ENCODE measurements around the gene TRIM13.
"Not testable (repeated sequence)": the region's sequence is repeated elsewhere in the genome, so short reads cannot be mapped to it uniquely, and the experiment has no call there.

TRIM13 gene, protein sequence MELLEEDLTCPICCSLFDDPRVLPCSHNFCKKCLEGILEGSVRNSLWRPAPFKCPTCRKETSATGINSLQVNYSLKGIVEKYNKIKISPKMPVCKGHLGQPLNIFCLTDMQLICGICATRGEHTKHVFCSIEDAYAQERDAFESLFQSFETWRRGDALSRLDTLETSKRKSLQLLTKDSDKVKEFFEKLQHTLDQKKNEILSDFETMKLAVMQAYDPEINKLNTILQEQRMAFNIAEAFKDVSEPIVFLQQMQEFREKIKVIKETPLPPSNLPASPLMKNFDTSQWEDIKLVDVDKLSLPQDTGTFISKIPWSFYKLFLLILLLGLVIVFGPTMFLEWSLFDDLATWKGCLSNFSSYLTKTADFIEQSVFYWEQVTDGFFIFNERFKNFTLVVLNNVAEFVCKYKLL

DNA sequence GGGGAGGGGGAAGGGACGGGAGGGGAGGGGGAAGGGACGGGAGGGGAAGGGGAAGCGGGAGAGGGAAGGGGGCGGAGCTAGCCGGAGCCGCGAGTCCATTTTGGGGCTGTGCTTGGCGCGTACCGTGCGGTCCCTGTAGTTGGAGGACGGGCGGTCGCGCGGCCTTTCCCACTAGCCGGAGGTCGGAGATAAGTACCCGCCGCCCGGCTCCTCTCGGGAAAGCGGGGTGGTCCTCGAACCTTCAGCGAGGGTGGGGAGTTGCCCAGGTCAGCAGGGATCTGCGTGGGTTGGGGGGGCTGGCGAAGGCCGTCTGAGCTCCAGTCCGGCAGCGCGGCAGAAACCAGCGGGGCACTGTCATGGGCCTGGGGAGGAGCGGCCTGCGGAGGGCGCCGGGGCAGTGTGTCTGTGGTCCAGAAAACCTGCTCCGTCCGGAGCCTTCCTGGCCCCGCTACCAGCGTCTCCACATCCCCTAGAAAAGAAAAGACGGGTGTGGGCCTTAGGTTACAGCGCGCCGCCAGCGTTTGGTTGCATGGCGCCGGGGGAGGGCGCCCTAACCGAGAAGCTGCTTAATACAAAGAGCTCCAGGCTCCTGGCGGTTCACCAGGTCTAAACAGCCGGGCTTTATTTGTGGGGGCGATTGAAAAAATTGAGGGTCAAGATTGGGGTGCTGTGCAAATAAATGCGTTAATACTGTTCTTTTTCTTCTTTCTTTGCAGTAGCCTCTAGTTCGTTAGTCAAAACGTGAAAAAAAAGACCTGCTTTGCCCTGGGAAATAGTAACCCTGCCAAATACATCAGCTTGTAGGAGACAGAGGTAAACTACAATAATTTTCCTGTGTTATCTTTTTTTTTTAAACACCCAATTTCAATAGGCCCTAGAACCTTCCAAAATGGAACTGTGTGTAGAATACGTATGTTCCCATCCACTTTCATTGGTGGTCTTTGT lies at the start of gene TRIM13:
TRIM13 (plus strand) TSS at position 92 of the 945 bp plus-strand sequence. CDS start 14,899 bp downstream, outside the sequence.
- DNase-seq (ENCODE audit: low read depth in 2 of 2, low spot score in 1 of 2), result peak; percentile 58 to 68

DNA sequence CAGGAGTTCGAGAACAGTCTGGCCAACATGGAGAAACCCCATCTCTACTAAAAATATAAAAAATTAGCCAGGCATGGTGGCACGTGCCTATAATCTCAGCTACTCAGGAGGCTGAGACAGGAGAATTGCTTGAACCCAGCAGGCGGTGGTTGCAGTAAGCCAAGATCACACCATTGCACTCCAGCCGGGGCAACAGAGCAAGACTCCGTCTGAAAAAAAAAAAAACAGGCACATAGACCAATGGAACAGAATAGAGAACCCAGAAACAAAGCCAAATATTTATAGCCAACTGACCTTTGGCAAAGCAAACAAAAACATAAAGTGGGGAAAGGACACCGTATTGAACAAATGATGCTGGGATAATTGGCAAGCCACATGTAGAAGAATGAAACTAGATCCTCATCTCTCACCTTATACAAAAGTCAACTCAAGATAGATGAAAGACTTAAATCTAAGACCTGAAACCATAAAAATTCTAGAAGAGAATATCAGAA lies 48.0 kb upstream of the TRIM13 start:
- DNase-seq (ENCODE audit: low read depth in 2 of 2, low spot score in 1 of 2), result not testable (repeated sequence)

DNA sequence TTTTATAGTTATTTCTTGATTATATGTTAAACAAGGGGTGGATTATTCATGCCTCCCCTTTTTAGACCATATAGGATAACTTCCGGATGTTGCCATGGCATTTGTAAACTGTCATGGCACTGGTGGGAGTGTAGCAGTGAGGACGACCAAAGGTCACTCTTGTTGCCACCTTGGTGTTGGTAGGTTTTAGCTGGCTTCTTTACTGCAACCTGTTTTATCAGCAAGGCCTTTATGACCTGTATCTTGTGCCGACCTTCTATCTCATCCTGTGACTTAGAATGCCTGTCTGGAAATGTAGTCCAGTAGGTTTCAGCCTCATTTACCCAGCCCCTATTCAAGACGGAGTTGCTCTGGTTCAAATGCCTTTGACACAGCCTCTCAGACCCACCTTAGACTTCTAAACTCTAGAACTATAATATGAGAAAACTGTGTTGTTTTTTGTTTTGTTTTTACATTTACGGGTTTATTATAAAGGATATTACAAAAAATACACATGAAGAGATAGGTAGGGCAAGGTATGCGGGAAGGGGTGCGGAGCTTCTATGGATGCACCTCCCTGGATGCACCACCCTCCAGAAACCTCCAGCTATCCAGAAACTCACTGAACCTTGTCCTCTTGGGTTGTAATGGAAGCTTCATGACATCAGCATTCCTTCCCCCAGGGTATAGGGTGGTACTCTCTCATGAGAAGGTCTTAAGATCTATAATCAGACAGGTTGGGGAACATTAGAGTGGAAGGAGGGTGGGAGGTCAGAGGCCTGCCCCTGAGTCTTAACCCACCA lies 44.9 kb upstream of the TRIM13 start:
- no peak for DNase-seq (ENCODE audit: low read depth in 2 of 2, low spot score in 1 of 2)

DNA sequence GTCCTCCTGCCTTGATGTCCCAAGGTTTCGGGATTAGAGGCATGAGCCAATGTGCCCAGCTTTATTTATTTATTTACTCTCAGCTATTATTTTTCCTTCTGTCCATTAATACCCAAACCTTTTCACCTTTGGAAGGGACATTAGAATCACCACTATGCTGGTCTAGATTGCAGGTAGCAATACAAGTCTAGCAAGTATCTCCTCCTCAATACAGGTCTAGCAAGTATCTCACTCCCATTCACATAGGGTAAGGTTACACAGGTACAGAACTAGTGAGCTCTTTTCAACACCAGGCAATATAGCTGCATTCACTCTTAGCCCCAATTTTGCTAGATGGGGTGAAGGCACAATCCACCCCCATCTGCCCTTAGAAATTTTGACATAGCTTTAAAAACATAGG lies 43.3 kb upstream of the TRIM13 start:
- no peak for DNase-seq (ENCODE audit: low read depth in 2 of 2, low spot score in 1 of 2)

DNA sequence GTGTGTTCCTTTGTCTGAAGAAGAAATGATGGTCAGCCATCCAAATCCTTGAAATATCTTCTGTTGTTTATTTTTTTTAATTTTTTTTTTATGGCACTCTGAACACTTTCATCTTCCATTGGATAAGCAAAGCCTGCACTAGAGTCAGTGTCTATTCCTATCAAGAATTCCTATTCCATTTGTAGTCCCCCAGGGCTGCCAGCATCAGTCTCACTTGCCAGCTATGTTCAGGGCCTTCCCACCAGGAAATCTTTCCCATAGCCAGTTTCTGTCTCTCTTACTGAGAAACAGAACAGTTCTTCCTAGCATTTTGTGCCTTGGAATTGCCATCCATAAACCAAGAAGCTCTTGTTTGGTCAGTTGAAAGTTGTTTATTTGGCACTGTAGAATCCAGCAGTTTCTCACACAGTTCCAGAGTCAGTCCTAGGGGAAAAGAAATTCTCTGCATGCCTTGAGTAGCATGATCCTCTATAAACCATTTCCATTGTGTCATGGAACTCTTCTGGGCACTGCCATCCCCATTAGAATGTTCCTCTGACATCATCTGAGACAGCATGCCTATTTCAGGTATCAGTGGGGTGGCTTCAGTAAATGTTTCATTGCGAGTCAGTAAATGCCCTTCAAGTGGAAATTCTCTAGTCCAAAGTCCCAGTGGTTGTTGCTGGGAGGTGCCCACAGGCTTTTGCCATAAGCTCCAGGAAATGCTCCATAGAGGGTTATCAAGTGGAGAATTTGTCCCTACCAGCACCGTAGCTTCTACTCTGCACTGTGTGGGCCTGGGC lies 42.0 kb upstream of the TRIM13 start:
- no peak for DNase-seq (ENCODE audit: low read depth in 2 of 2, low spot score in 1 of 2)

DNA sequence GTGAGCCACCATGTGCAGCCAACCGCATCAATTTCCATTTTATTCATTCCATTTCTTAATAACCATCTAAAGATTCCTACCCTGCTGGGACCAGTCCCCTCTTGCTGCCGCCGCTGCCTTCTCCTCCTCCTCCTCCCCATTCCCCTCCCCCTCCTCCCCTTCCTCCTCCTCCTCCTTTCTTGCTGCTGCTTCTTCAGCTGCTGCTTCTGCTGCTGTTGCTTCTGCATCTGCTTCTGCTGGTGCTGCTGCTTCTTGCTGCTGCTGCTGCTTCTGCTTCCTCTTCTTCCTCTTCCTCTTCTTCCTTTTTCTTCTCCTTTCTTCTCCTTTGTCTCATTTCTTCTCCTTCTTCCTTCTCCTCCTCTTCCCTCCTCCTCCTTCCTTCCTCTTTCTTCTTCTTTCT lies 40.7 kb upstream of the TRIM13 start:
- no peak for DNase-seq (ENCODE audit: low read depth in 2 of 2, low spot score in 1 of 2)

DNA sequence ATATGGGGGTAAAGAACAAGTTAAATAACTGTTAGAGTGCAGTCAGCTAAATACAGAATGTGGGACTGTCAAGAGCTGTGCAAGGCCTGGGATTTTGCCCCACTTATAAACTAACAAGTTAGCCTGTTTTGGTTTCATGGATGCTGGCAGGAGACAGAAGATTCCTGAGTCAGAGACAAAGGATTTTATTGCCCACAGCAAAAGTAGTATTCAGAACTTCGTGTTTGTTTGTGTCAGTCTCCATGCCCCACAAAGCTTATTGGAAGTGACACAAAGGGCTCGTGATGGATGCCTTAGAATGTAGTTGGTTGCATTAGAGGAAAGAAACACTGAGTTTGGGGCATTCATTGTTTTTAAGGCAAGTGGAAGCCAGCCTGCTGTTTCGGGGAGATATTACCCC lies 38.5 kb upstream of the TRIM13 start:
- DNase-seq (ENCODE audit: low read depth in 2 of 2, low spot score in 1 of 2), result no peak

DNA sequence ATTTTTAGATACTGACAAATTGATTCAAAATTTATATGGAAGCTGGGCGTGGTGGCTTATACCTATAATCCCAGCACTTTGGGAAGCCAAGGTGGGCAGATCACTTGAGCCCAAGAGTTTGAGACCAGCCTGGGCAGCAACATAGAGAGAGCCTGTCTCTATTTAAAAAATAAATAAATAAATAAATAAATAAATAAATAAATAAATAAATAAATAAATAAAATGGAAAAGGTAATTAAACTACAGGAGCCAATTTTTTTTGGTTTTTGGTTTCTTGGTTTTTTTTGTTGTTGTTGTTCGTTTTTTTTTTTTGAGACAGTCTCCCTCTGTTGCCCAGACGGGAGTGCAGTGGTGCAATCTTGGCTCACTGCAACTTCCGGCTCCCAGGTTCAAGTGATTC lies 29.4 kb upstream of the TRIM13 start:
- no peak for DNase-seq (ENCODE audit: low read depth in 2 of 2, low spot score in 1 of 2)

DNA sequence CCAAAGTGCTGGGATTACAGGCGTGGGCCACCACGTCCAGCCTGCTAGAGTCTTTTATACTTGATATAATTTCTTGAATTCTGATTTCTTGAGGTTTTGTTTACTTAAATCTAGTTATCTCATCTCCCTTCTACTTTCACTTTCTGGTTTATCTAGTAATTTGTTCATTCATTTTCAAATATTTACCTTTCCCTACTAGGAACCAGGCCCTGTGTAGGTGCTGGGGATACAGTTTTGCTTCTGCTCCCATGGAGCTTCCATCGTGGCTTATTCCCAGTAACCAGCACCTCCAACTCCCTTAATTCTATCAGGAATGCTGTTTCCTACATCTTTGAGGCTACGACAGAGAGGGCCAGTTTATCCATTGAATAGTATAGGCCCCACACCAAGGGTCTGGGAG lies 24.1 kb upstream of the TRIM13 start:
- no peak for DNase-seq (ENCODE audit: low read depth in 2 of 2, low spot score in 1 of 2)

DNA sequence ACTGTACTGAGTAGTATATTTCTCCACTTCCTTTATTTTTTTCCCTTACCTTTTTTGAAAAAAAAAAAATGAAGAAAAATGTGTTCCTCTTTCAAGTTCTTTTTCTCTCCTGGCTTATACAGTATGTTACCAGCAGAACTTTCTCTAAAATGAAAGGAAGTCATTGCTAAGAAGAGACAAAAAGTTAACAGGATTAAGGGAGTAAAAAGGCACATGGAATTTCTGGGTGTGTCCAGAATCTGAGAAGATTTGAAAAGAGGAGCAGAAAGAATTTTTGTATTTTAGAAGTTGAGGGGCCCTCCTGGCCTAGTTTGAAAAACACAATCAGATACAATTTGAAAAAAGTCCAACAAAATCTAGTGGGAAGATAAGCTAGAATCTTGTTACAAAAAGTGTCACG lies 21.0 kb upstream of the TRIM13 start:
- no peak for DNase-seq (ENCODE audit: low read depth in 2 of 2, low spot score in 1 of 2)

DNA sequence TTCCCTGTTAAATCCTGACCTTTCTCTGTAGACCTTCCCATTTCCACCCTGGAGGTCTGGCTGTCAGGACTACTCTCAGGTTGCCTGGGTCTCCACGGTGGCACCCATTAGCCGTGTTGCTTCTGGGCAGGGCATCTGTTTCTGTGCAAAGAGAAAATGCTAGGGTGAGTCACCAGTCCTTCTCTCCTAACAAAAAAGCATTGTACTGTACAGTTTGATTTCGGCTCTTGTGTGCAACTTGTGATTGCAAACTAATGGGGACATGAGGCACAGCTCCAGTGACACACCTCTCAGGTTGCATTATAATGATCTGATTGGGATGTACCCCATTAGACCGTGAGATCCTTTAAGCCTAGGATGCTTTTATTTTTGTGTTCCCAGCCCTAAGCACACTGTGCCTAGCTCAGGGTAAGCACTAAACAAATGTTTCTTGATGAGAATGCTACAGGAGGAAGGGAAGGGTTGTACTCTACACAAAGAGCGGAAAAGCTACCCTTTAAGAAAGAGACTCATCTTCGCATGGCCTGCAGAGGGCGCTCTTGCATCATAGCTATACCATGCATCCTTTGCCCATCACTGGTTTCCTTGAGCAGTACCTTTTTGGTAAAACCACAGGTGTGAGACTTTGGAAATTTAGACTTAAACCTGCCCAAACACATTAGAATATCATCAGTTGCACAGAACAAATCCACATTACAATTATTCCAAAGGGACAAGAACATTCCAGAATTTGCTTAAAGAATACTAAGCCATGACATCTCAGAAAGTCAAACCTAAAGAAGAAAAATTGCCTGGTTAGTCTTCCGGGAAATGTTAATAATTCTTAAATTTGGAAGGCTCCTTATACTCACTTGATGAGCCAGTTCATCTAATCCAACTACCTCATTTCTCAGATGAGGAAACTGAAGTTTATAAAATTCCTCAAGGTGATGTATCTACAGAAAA lies 20.3 kb upstream of the TRIM13 start:
- DNase-seq (ENCODE audit: low read depth in 2 of 2, low spot score in 1 of 2), result peak; percentile 62 to 65

DNA sequence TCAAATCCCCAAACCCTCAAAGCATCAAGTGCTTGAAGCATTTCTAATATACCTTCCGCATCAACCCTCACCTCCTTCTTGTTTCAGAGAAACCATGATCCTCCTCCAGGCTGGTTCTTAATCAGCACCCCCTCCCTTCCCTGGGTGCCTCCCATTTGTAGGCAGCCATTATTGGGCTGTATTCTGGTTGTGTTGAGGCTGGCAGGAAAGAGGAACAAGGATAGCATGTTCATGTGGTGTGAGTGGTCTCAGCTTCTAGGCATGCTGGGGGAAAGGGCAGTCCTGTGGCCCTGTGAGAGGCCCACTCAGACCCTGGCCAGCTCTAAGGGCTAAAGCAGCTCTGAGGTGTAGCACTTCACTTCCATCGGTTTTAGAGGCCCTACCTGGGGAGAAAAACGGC lies 18.9 kb upstream of the TRIM13 start:
- no peak for DNase-seq (ENCODE audit: low read depth in 2 of 2, low spot score in 1 of 2)

DNA sequence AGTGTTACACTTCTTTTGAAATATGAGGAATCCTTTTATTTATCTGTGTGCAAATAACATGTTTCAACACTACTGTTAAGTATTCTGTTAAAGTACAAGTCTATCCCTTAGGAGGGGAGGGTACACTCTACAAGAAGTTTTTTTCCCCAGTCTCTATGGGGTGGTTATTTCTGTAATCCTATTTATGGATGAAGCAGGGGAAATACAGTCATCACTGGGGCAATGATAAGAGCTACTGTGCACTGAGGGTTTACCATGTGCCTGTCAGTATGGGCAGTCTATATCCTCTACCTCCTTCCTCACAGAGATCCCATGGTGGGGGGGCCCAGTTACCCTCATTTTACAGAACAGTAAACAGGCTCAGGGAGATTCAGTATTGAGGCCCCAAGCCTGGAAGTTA lies 16.6 kb upstream of the TRIM13 start:
- no peak for DNase-seq (ENCODE audit: low read depth in 2 of 2, low spot score in 1 of 2)

DNA sequence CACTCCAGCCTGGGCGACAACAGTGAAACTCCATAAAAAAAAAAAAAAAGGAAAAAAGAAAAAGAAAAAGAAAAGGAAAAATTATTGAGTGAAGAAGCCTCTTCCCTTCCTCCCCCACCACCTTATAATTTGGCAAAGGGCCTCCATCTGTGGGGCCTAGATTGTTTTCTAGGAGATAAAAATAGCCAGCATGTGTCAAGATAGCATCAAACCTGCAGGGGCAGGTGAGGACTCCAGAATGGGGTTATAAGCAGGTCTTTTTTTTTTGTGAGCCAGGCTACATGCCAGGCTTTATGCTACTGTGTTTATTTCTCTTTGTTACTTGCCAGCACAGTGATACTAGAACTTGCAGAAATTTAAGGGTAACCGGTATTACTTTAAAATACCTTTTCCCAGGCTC lies 11.7 kb upstream of the TRIM13 start:
- no peak for DNase-seq (ENCODE audit: low read depth in 2 of 2, low spot score in 1 of 2)

DNA sequence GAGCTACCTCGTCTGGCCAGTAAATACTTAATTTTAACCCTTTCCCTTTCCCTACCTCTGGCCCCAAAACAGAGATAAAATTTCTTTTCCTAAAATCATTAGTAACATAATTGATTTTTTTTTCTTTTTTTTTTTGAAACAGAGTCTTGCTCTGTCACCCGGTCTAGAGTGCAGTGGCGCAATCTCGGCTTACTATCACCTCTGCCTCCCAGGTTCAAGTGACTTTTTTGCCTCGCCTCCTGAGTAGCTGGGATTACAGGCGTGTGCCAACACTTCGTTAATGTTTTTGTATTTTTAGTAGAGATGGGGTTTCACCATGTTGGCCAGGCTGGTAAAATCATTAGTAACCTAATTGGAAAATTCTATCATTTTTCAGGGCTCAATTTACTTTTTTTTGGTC lies 10.4 kb upstream of the TRIM13 start:
- no peak for DNase-seq (ENCODE audit: low read depth in 2 of 2, low spot score in 1 of 2)

DNA sequence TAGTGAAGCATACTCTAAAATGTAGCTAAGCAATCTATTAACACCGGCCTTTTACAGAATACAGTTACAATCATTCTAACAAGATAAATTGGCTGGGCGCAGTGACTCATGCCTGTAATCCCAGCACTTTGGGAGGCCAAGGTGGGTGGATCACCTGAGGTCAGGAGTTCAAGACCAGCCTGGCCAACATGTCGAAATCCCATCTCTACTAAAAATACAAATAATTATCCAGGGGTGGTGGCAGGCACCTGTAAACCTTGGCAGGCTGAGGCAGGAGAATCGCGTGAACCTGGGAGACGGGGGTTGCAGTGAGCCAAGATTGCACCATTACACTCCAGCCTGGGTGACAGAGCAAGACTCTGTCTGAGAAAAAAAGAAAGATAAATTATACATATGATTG lies 6.2 kb upstream of the TRIM13 start:
- DNase-seq (ENCODE audit: low read depth in 2 of 2, low spot score in 1 of 2), result not testable (repeated sequence)

DNA sequence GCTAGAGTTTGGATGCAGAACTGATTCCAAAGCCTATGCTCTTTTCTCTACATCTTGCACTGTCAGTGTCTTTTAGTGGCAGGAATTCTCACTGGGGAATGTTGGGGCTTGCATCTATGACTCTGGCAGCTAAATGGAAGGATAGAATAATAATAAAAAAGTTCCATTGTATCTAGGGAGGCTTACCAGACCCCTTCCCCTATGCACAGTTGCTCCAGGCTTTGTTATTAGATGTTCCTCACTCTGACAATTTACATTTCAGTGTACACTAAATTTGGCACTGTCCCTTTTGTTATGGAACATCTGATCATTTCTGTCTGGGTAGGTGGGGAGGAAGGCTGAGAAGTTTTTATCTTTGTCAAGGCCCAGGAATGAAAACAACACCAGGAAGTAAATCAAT lies 3.7 kb upstream of the TRIM13 start:
- no peak for DNase-seq (ENCODE audit: low read depth in 2 of 2, low spot score in 1 of 2)

DNA sequence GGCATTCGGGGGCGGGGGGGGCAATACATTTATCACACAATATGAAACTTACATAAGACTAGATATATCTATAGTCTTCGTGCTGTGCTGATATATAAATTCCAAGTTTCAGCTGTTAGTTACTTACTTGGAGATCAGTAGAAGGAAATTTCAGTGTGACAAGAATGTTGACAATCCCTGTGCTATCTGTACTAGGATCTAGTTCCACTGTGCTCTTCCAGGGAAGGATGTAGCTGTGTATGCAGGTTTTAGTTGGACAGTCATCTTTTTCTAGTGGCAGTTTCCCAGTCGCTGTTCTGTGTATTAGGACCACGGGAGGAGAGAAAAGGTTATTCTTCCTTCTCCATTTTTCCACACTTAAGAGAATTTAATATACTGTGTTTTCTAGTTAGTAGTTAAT lies 3.2 kb upstream of the TRIM13 start:
- no peak for DNase-seq (ENCODE audit: low read depth in 2 of 2, low spot score in 1 of 2)

DNA sequence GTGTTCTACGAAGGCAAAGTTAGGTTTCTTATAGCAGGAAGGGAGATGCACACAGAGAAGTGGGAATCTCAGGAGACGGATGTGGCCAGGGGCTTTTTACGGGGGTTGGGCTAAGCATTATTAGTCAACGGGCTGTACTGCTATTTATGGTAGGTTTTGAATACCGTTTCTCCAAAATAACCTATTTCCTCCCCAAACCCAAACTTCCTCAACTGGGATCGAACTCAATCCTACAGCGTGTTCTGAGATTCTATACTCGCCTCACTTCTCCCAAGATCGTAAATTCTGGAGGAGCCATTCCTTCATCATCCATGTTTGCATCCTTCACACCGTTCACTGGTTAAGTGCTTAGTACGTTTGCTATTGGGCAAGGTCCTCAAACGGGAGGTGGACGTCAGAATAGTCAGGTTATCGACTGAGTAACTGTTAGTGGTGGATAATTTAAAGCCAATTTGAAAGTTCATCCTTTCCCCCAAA lies 1.2 kb upstream of the TRIM13 start:
- DNase-seq (ENCODE audit: low read depth in 2 of 2, low spot score in 1 of 2), result no peak

Measured in stimulated activated CD8-positive, alpha-beta memory T cell treated with anti-CD3 and anti-CD28 coated beads, Interleukin-4, amount 100 ng/mL, for 1 hour (primary cell).